Aorta (tissue), 5 donors: Measurements from ENCODE around the gene QSOX2. TPM values are rescaled to one million over a fixed set of nuclear protein-coding genes. Genes with fewer than 3 reads are reported as not detected.

Experiments used
- ATAC-seq: fragments of 200-7000 bp; cut with Tn5 transposase; one replicate; pipeline ENCODE4 v1.9.1; 2022; ENCODE audit warnings: moderate library complexity; ENCODE audit not compliant: low FRiP score
- DNase-seq, 2 donors: peaks; one replicate each; pipeline ENCODE4 v3.0.0-alpha.2; 2020
- H3K27ac ChIP-seq, 2 donors: one replicate each; pipeline ENCODE4 v1.5.1; 2013; ENCODE audit warnings: low read length in 2 of 2, mild to moderate bottlenecking in 2 of 2, moderate library complexity in 2 of 2, control low read depth in 1 of 2, inconsistent platforms in 1 of 2, low read depth in 1 of 2
- H3K27me3 ChIP-seq, 2 donors: one replicate each; pipeline ENCODE4 v1.6.1; 2013; ENCODE audit warnings: control low read depth in 1 of 2, low read length in 1 of 2, mild to moderate bottlenecking in 1 of 2, moderate library complexity in 1 of 2; ENCODE audit not compliant: insufficient read depth in 2 of 2, control insufficient read depth in 1 of 2
- H3K36me3 ChIP-seq, 2 donors: one replicate each; pipeline ENCODE4 v1.6.1; 2013; ENCODE audit warnings: control low read depth in 1 of 2, low read length in 1 of 2, mild to moderate bottlenecking in 1 of 2; ENCODE audit not compliant: insufficient read depth in 2 of 2, control insufficient read depth in 1 of 2
- H3K4me1 ChIP-seq, 2 donors: one replicate each; pipeline ENCODE4 v1.6.1; 2013; ENCODE audit warnings: low read length in 2 of 2, control low read depth in 1 of 2, mild to moderate bottlenecking in 1 of 2, moderate library complexity in 1 of 2; ENCODE audit not compliant: insufficient read depth in 2 of 2, control insufficient read depth in 1 of 2
- H3K4me3 ChIP-seq, 2 donors: one replicate each; pipeline ENCODE4 v1.5.1; 2013; ENCODE audit warnings: low read length in 2 of 2, control low read depth in 1 of 2, mild to moderate bottlenecking in 1 of 2
- H3K9me3 ChIP-seq: one replicate; pipeline ENCODE4 v1.6.1; 2013; ENCODE audit warnings: mild to moderate bottlenecking, low read length; ENCODE audit not compliant: control insufficient read depth
- WGBS, 2 donors: extraction: QIAGEN DNeasy Blood & Tissue Kit; methylation state at CpG; one replicate each; pipeline ENCODE4 v1.1.7; 2013; 5-methylcytosine and 5-hydroxymethylcytosine counted together
- intact Hi-C, 2 donors: fragments of 100-400 bp; cut with DNase I; formaldehyde crosslinking; loops; one replicate each; pipeline versions ENCODE4 v1.14.2 to v1.15.0; 2022
- polyA plus RNA-seq, 2 donors: library from polyadenylated mRNA; stranded (reverse); fragments of 200-250 nt; gene quantifications; one replicate each; pipeline ENCODE4 v1.2.3, GENCODE V29; 2013
- total RNA-seq, 2 donors: library from RNA; stranded (reverse); fragmentation: NEBNext Ultra II Directional; extraction: Animal tissue kit (Norgen Biotek cat#: 25700); gene quantifications; one replicate each; pipeline ENCODE4 v1.2.1, GENCODE V29; 2021
- donor health status: healthy with polysubstance abuse.
- donor health status: Bipolar disorder and iron deficiency.
- donor health status: DM: no; HTN: no; CAD: no.
- donor health status: DM: no; HTN: no; CAD: no.
- donor health status: DM: yes; HTN: yes; CAD: no.

Gene QSOX2
- total and polyA plus RNA-seq, 4 donors = 1.0 to 7.9 (median 6.3) TPM

DNA sequence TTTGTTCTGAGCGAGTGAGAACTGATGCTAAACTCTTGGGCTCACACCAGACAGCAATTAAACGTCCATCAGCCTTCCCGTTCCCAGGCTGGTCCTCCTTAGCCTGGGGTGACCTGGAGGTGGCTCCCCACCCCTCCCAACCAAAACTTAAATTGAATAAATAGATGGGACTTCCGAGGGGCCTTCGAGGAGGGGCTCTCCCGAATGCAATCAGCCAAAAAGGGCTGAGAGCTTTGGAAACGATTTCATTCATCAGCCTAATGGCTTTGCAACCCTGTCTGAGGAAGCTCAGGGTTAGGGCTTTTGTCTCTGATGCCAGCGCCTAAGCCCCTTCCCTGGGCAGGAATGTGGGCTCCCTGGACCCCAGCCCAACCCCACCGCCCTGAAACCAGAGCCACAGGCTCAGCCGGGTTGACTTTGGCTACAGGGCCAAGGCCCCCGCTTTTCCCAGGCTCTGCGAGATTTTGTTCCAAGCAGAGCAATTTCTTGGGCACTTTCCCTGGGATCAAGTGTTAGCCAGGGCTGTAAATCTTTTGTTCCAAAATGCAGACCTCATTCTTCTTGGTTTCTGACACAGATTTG lies 69.9 kb downstream of the QSOX2 start:
- no peaks in the 10 kb centered on the region for H3K36me3 ChIP-seq
- no peaks in the 10 kb centered on the region for H3K27me3 ChIP-seq
- no peak overlapping the region for H3K4me3 ChIP-seq
- no peak overlapping the region for H3K27ac ChIP-seq
- no peaks in the 10 kb centered on the region for H3K4me1 ChIP-seq
- WGBS, 2 donors = 7 to 13% methylated on average over 12 of the region's 12 CpGs
- DNase-seq (no peak), ATAC-seq (no peak)
- intact Hi-C loops = loop anchor here in 1 of 2 donors (10.0 kb wide), 1 partner anchor 109 kb away; no protein-coding TSS in a partner anchor
- no peaks in the 10 kb centered on the region for H3K9me3 ChIP-seq

DNA sequence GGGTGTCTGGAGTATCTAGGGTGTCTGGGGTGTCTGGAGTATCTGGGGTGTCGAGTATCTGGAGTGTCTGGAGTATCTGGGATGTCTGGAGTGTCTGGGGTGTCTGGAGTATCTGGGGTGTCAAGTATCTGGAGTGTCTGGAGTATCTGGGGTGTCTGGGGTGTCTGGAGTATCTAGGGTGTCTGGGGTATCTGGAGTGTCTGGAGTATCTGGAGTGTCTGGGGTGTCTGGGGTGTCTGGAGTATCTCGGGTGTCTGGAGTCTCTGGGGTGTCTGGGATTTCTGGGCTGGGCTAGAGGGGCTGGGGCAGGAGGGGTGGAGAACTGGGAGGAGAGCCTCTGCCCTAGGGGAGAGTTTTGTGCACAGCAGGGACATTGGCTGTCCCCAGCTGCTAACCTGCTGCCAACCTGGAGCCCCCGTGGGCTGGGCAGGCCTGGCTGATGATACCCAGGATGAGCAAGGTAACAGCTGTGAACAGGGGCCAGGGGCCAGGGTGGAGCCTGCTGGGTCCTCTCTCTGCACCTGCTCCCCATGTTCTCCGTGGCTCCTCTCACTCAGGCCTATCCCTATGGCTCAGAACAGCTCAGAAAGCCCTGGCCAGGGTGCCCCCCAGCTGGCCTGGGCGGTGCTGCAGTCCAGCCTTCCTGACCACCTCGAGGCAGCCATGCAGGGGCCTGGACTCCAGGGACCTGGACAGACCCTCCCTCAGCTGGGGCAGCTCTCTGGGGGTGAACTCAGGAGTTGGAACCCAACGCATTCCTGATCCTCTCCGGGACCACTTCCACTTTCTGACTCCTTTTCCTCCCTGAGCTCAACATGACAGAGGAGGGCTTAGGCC lies 70.6 kb downstream of the QSOX2 start:
- no peak for ATAC-seq
- H3K4me1 ChIP-seq = no peaks in the 10 kb centered on the region
- no peak overlapping the region for H3K4me3 ChIP-seq
- no peaks in the 10 kb centered on the region for H3K27me3 ChIP-seq
- no peak overlapping the region for H3K27ac ChIP-seq
- no peaks in the 10 kb centered on the region for H3K36me3 ChIP-seq
- H3K9me3 ChIP-seq = no peaks in the 10 kb centered on the region
- DNase-seq = no peak
- 45 to 55% methylated on average over 8 of the region's 8 CpGs for WGBS, 2 donors
- intact Hi-C loops = loop anchor here in 1 of 2 donors (10.0 kb wide), 1 partner anchor 110 kb away; no protein-coding TSS in a partner anchor

DNA sequence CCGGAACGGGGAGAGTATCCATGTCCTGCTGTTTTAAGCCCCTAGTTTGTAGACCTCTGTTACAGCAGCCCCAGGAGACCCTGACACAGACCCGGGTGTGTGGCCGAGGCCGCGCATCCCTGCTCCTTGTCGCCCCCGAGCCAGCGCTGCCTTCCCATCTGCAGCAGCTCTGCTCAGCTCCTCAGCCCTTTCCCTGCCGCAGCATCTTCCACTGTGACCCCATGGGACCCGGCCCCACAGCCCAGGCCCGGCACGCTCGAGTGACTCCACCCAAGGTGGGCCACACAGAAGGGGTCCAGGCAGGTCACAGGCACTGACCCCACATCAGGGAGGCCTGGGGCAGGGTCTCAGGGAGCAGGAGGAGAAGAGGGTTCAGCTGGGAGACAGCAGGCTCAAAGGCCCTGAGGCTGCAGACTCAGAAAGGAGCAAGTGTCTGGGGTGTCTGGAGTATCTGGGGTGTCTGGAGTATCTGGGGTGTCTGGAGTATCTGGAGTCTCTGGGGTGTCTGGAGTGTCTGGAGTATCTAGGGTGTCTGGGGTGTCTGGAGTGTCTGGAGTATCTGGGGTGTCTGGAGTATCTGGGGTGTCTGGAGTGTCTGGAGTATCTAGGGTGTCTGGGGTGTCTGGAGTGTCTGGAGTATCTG lies 71.8 kb downstream of the QSOX2 start:
- 92% methylated on average over 12 to 14 of the region's 14 CpGs for WGBS, 2 donors
- no peak for DNase-seq
- Histone ChIP-seq H3K27me3 (no peaks in the 10 kb centered on the region), H3K27ac (no peak overlapping the region), H3K4me1 (no peaks in the 10 kb centered on the region), H3K9me3 (no peaks in the 10 kb centered on the region), H3K36me3 (no peaks in the 10 kb centered on the region), H3K4me3 (no peak overlapping the region)
- intact Hi-C loops = loop anchor here in 1 of 2 donors (10.0 kb wide), 1 partner anchor 111 kb away; no protein-coding TSS in a partner anchor
- ATAC-seq = no peak

DNA sequence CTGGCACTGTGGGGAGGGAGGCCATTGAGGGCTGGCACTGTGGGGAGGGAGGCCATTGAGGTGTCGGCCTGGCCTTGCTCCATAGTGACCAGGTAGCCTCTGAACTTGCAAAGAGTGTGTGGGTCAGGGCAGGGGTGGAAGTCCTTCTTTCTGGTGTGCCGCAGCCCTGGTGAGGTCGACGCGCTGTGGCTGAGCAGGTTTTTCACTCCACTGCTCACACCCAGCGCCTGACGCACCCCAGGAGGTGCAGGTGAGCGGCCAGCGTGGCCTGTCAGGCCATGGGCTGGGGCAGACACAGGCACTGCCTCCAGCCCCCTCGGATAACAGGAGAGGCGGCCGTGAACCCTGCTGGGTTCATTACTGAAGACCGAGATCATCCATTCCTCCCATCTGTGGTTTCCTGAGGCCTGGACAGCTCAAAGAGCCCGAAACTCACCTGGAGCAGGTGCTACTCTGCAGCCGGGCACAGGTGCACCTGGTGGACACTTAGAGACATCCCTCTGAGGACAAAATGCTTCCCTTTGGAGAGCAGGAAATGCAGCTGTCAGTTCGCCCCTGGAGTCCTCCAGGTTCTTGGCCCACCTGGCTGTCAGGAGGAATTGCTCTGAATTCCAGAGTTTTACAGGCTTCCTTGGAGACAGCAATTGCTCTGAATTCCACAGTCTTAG lies 73.1 kb downstream of the QSOX2 start:
- Histone ChIP-seq H3K9me3 (no peaks in the 10 kb centered on the region), H3K27ac (no peak overlapping the region), H3K27me3 (no peaks in the 10 kb centered on the region), H3K4me3 (no peak overlapping the region), H3K36me3 (no peaks in the 10 kb centered on the region), H3K4me1 (no peaks in the 10 kb centered on the region)
- WGBS, 2 donors = 88 to 95% methylated on average over 16 of the region's 16 CpGs
- ATAC-seq (no peak), DNase-seq (no peak)
- intact Hi-C loops = loop anchor here in 1 of 2 donors (10.0 kb wide), 1 partner anchor 112 kb away; no protein-coding TSS in a partner anchor

DNA sequence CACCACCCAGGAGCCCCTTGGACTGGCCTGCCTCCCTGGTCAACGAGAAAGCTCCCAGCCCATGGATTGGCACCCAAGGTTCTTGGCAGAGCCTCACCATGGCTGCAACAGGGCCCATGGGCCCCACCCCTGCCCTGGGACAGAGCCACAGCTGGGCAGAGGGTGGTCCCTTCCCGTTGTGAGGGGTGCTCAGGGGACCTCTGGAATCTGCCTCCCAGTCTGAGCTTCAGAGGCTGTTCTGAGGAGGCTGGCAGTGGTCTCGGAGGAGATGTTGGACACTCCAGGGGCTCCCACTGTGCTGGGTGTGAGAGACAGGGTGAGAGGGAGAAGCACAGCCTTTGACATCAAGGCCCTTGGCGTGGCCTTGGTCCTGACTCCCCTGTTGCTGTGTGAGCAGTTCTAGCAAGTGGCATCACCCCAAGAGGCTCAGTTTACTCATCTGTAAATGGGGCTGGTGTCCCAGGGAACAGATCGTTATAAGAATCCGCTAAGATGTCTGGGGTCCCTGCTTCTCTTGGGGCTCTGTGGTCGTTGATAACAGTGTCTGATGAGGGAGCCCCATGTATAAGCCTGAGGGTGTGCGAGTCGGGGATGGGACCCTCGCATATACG lies 73.7 kb downstream of the QSOX2 start:
- Histone ChIP-seq H3K9me3 (no peaks in the 10 kb centered on the region), H3K4me1 (no peaks in the 10 kb centered on the region), H3K27ac (no peak overlapping the region), H3K27me3 (no peaks in the 10 kb centered on the region), H3K36me3 (no peaks in the 10 kb centered on the region), H3K4me3 (no peak overlapping the region)
- ATAC-seq (no peak), DNase-seq (no peak)
- intact Hi-C loops = loop anchor here in 1 of 2 donors (10.0 kb wide), 1 partner anchor 113 kb away; no protein-coding TSS in a partner anchor
- WGBS, 2 donors = 76% methylated on average over 11 of the region's 11 CpGs

DNA sequence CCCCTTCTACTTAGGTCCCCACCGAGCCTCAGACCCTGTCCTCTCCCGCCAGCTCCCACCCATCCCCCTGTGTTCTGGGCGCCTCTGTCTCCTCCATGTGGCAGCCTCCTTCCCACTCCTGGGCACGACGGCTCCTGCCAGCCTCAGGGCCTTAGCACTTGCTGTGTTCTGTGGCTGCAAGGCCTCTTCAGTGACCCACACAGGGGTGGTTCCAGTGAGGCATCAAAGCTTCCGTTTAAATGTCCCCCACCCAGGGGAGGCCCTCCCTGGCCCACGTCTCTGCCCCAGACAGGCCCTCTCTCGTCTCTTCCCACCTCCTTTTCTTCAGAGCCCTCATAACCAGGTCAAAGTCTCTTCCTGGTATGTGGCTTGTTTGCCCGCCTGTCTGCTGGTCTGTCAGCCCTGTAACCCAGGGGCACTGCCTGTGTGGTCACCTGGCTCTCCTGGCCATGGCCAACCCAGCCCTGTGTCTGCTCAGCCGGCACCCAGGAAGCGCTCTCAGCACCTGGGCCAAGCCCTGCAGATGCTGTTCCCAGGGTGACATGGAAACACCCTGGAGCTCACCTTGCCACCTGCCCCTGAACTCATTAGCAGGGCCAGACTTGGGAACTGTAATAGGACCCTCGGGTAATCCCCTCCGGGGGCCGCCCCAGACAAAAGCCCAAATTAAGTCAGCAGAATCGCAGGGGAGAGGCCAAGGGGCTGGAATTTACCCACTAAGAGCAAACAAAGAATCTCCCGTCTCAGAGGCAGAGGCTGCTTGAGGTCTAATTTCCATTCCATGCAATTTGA lies 74.4 kb downstream of the QSOX2 start:
- intact Hi-C loops = loop anchor here in 1 of 2 donors (10.0 kb wide), 1 partner anchor 114 kb away; no protein-coding TSS in a partner anchor
- Histone ChIP-seq H3K4me1 (no peaks in the 10 kb centered on the region), H3K27me3 (no peaks in the 10 kb centered on the region), H3K9me3 (no peaks in the 10 kb centered on the region), H3K27ac (no peak overlapping the region), H3K4me3 (no peak overlapping the region), H3K36me3 (no peaks in the 10 kb centered on the region)
- 59 to 63% methylated on average over 15 to 16 of the region's 16 CpGs for WGBS, 2 donors
- peak in 1 of 2 donors; percentile 29 for DNase-seq
- ATAC-seq = no peak

DNA sequence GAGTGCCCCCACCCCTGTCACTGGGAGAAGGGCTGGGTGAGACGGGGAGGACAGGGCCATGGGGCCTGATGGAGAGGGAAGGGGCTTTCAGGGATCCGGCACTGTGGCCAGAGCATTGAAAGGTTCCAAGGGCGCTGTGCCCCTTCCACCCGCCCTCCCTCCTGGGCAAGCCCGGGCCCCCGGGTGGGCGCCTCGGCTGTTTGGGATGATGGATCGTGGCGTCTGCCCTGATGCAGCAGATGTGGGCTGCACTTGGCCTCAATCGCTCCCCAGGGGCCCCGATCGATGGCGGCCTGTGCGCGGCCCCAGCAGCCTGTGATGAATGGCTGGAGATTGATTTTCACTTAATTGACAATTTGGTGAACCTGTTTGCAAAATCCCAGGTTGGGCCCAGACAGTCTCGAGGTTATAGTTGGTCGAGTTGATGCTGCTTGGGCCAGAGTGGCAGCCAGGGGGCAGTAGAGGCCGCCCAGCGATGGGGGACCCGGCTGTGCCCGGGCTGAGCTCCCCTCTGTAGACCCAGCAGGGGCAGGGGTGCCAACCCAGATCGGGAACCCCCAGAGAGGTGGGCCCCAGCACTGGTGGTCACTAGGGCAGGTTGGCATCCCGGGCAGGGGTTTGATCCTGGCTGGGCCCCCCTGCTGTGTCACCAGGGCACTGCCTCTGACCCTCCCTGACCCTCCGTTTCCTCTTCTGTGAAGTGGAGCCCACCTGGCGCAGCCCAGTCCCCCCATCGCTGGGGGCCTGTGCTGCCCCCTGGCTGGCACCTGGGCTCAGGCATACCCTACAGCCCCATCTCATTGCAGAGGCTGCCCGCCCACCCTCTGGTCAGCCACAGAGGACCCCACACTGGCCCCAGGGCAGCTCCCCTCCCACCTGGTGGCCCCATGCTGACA lies 75.4 kb downstream of the QSOX2 start:
- WGBS, 2 donors = 47% methylated on average over 26 to 28 of the region's 28 CpGs
- peak; percentile 42 for ATAC-seq

More for the DNA sequence above, 75.4 kb downstream of the QSOX2 start:
- peak in 1 of 2 donors; percentile 44 for DNase-seq
- intact Hi-C loops = loop anchor here in 1 of 2 donors (10.0 kb wide), 1 partner anchor 115 kb away; no protein-coding TSS in a partner anchor
- H3K27ac ChIP-seq = no peak overlapping the region
- H3K4me1 ChIP-seq = no peaks in the 10 kb centered on the region
- no peaks in the 10 kb centered on the region for H3K36me3 ChIP-seq
- H3K27me3 ChIP-seq = no peaks in the 10 kb centered on the region
- H3K4me3 ChIP-seq = no peak overlapping the region
- H3K9me3 ChIP-seq = no peaks in the 10 kb centered on the region
